H1 (cell line): ENCODE data around the gene NKAIN4. TPM values are rescaled to one million over a fixed set of nuclear protein-coding genes. Genes with fewer than 3 reads are reported as not detected.
A peak's percentile ranks its signal among the peaks of the same experiment; 100 is the strongest.

ENCODE experiments used
- CTCF ChIA-PET: fragments of 300-600 bp; sonication (Branson Sonifier 250); formaldehyde crosslinking; loops from one replicate; lab custom pipeline; 2021; ENCODE audit not compliant: partially characterized antibody; lab: Charles Lee
- POLR2A ChIA-PET: fragments of 300-600 bp; sonication (Branson Sonifier 250); formaldehyde crosslinking; loops from one replicate; lab custom pipeline; 2021; ENCODE audit warnings: inconsistent platforms; ENCODE audit not compliant: partially characterized antibody; lab: Charles Lee
- DNase-seq, 2 experiments: peaks; one replicate each; pipeline versions ENCODE4 v3.0.0 to v3.0.0-alpha.2; 2010 to 2022; ENCODE audit warnings: low spot score in 2 of 2, low read depth in 1 of 2, mixed read lengths in 1 of 2
- FAIRE-seq: peaks from 2 replicates; lab custom pipeline; 2011; peaks lifted over from hg19 to GRCh38; lab: Jason Lieb, UNC
- H2AFZ ChIP-seq: 2 replicates; pipeline ENCODE4 v1.8.1; 2012; ENCODE audit warnings: low read length, inconsistent platforms
- H2AK5ac ChIP-seq: 2 replicates; pipeline ENCODE4 v1.6.1; 2013; ENCODE audit warnings: low read depth, low read length
- H2BK120ac ChIP-seq: replicated peaks from 2 replicates; pipeline ENCODE3; 2013; ENCODE audit warnings: low read depth, low read length, inconsistent platforms
- H2BK12ac ChIP-seq: 2 replicates; pipeline ENCODE4 v1.6.1; 2013; ENCODE audit warnings: low read depth, low read length
- H2BK15ac ChIP-seq: 2 replicates; pipeline ENCODE4 v1.6.1; 2013; ENCODE audit warnings: low read length
- H2BK20ac ChIP-seq: 2 replicates; pipeline ENCODE4 v1.6.1; 2013; ENCODE audit warnings: low read length
- H2BK5ac ChIP-seq: 2 replicates; pipeline ENCODE4 v1.6.1; 2013; ENCODE audit warnings: low read depth, low read length
- H3K14ac ChIP-seq: 2 replicates; pipeline ENCODE4 v1.6.1; 2013; ENCODE audit warnings: inconsistent platforms; ENCODE audit not compliant: insufficient read length
- H3K18ac ChIP-seq: 2 replicates; pipeline ENCODE4 v1.6.1; 2013; ENCODE audit warnings: low read length; ENCODE audit errors: extremely low read depth
- H3K23ac ChIP-seq: 2 replicates; pipeline ENCODE4 v1.6.1; 2013; ENCODE audit warnings: inconsistent platforms; ENCODE audit not compliant: insufficient read length
- H3K23me2 ChIP-seq: 2 replicates; pipeline ENCODE4 v1.6.1; 2013; ENCODE audit warnings: low read depth, low read length
- H3K27ac ChIP-seq: 2 replicates; pipeline ENCODE4 v1.6.1; 2011; ENCODE audit warnings: low read depth, low read length, inconsistent platforms
- H3K27me3 ChIP-seq, 4 experiments: replicated peaks in 1 of 4; 1 replicate in 1 of 4; 2 replicates in 3 of 4; pipeline versions ENCODE4 v1.6.1 to v1.8.1; 2011 to 2013; ENCODE audit warnings: low read length in 3 of 4, mild to moderate bottlenecking in 3 of 4, inconsistent platforms in 2 of 4, mixed read lengths in 2 of 4, moderate library complexity in 1 of 4; ENCODE audit not compliant: control insufficient read depth in 3 of 4, insufficient read depth in 3 of 4; ENCODE audit errors: extremely low read depth in 1 of 4
- H3K36me3 ChIP-seq, 4 experiments: 2 replicates each; pipeline versions ENCODE4 v1.6.1 to v1.8.1; 2011 to 2013; ENCODE audit warnings: mild to moderate bottlenecking in 4 of 4, low read length in 3 of 4, moderate library complexity in 2 of 4, control low read depth in 1 of 4, inconsistent platforms in 1 of 4; ENCODE audit not compliant: insufficient read depth in 4 of 4, control insufficient read depth in 2 of 4
- H3K4ac ChIP-seq: replicated peaks from 2 replicates; pipeline ENCODE3; 2013; ENCODE audit warnings: low read length, low read depth, mixed read lengths, inconsistent platforms; ENCODE audit not compliant: insufficient read length
- H3K4me1 ChIP-seq, 4 experiments: replicated peaks in 1 of 4; 1 replicate in 1 of 4; 2 replicates in 3 of 4; pipeline versions ENCODE4 v1.6.1 to v1.8.1; 2011 to 2013; ENCODE audit warnings: low read length in 3 of 4, inconsistent platforms in 2 of 4, mixed read lengths in 1 of 4; ENCODE audit not compliant: insufficient read depth in 4 of 4, control insufficient read depth in 3 of 4
- H3K4me2 ChIP-seq, 2 experiments: 2 replicates each; pipeline versions ENCODE4 v1.6.1 to v1.8.1; 2011 to 2013; ENCODE audit warnings: low read depth in 2 of 2, low read length in 2 of 2, control low read depth in 1 of 2, inconsistent platforms in 1 of 2, mild to moderate bottlenecking in 1 of 2; ENCODE audit not compliant: insufficient read depth in 1 of 2
- H3K4me3 ChIP-seq, 4 experiments: fragments of 200-600, 300-600 bp in 1 of 4; sonication (generic), shearing (Covaris generic), sonication (Bioruptor Twin) in 1 of 4; 2 replicates each; pipeline versions ENCODE4 v1.5.1 to v1.8.1; 2011 to 2016; ENCODE audit warnings: low read length in 4 of 4, low read depth in 3 of 4, control low read depth in 2 of 4, inconsistent platforms in 2 of 4, mild to moderate bottlenecking in 2 of 4, mixed read lengths in 1 of 4, moderate library complexity in 1 of 4; ENCODE audit not compliant: insufficient read depth in 2 of 4; ENCODE audit errors: extremely low read depth in 1 of 4
- H3K56ac ChIP-seq: replicated peaks from 2 replicates; pipeline ENCODE3; 2013; ENCODE audit warnings: low read depth, mild to moderate bottlenecking, mixed read lengths, low read length, inconsistent platforms; ENCODE audit not compliant: insufficient read length
- H3K79me1 ChIP-seq: 2 replicates; pipeline ENCODE4 v1.6.1; 2013; ENCODE audit warnings: low read depth, low read length, control low read depth
- H3K79me2 ChIP-seq, 2 experiments: 2 replicates each; pipeline versions ENCODE4 v1.6.1 to v1.8.1; 2012 to 2013; ENCODE audit warnings: low read length in 2 of 2, mild to moderate bottlenecking in 2 of 2, inconsistent platforms in 1 of 2; ENCODE audit not compliant: insufficient read depth in 2 of 2, control insufficient read depth in 1 of 2
- H3K9ac ChIP-seq, 4 experiments: replicated peaks in 1 of 4; 1 replicate in 1 of 4; 2 replicates in 3 of 4; pipeline versions ENCODE4 v1.6.1 to v1.8.1; 2011 to 2013; ENCODE audit warnings: low read depth in 3 of 4, low read length in 3 of 4, control low read depth in 2 of 4, mild to moderate bottlenecking in 2 of 4, moderate library complexity in 2 of 4, inconsistent platforms in 1 of 4; ENCODE audit errors: extremely low read depth in 1 of 4
- H3K9me3 ChIP-seq, 2 experiments: 2 replicates each; pipeline versions ENCODE4 v1.6.1 to v1.8.1; 2012 to 2013; ENCODE audit warnings: mild to moderate bottlenecking in 2 of 2, moderate library complexity in 2 of 2, control low read depth in 1 of 2, inconsistent platforms in 1 of 2, low read depth in 1 of 2, low read length in 1 of 2, mixed read lengths in 1 of 2; ENCODE audit not compliant: insufficient read depth in 2 of 2
- H4K20me1 ChIP-seq, 2 experiments: replicated peaks in 1 of 2; 2 replicates each; pipeline versions ENCODE3 to v1.8.1; 2011 to 2013; ENCODE audit warnings: inconsistent platforms in 2 of 2, low read length in 2 of 2, mild to moderate bottlenecking in 1 of 2; ENCODE audit not compliant: insufficient read depth in 2 of 2, control insufficient read depth in 1 of 2
- H4K5ac ChIP-seq: 2 replicates; pipeline ENCODE4 v1.6.1; 2013; ENCODE audit warnings: low read length, low read depth, mixed read lengths, inconsistent platforms; ENCODE audit not compliant: insufficient read length
- H4K8ac ChIP-seq: 2 replicates; pipeline ENCODE4 v1.8.0; 2013; ENCODE audit warnings: mild to moderate bottlenecking, moderate library complexity, low read length, inconsistent platforms; ENCODE audit not compliant: insufficient read depth; ENCODE audit errors: extremely low read depth
- H4K91ac ChIP-seq: replicated peaks from 2 replicates; pipeline ENCODE3; 2013; ENCODE audit warnings: low read length, mixed read lengths, inconsistent platforms; ENCODE audit not compliant: insufficient read length
- BCL11A ChIP-seq, 2 experiments: IDR thresholded peaks; one replicate each; pipeline ENCODE4 v1.6.1; 2011; ENCODE audit warnings: low read depth in 2 of 2, low read length in 2 of 2, mild to moderate bottlenecking in 2 of 2
- EGR1 ChIP-seq: IDR thresholded peaks from 2 replicates; pipeline ENCODE4 v1.6.1; 2011; ENCODE audit warnings: low read depth, low read length, borderline replicate concordance
- EZH2 ChIP-seq: fragments of 200-600 bp; sonication (generic); IDR thresholded peaks from 2 replicates; pipeline ENCODE4 v1.7.1; 2012; ENCODE audit warnings: low read depth, mild to moderate bottlenecking, moderate library complexity, low read length, inconsistent platforms; ENCODE audit not compliant: severe bottlenecking
- SIRT6 ChIP-seq: IDR thresholded peaks from one replicate; pipeline ENCODE4 v1.7.1; 2012; ENCODE audit warnings: low read length, inconsistent platforms
- WGBS, 2 experiments: shearing (Covaris generic) in 1 of 2; methylation state at CpG; one replicate each; pipeline versions ENCODE4 v1.1.6 to v1.1.7; 2013 to 2015; ENCODE audit warnings: low lambda C conversion rate in 2 of 2, mixed read lengths in 2 of 2, inconsistent platforms in 1 of 2, low coverage in 1 of 2, missing lambda C conversion rate in 1 of 2; ENCODE audit not compliant: insufficient replicate concordance in 2 of 2, insufficient coverage in 1 of 2, insufficient read length in 1 of 2; ENCODE audit errors: extremely low coverage in 1 of 2, missing lambda C conversion rate in 1 of 2; 5-methylcytosine and 5-hydroxymethylcytosine counted together
- polyA plus RNA-seq, 7 experiments: library from polyadenylated mRNA; depleted of rRNA in 3 of 7; stranded (reverse) in 5 of 7; unstranded in 2 of 7; fragments of >200 nt in 5 of 7; fragments of 200-250 nt in 2 of 7; gene quantifications; 1 replicate in 5 of 7; 2 replicates in 1 of 7; 4 replicates in 1 of 7; pipeline versions ENCODE4 v1.2.1 to v1.2.3, GENCODE V29; 2011 to 2013; ENCODE audit warnings: missing spikeins in 2 of 7, mixed read lengths in 2 of 7
- total RNA-seq: library from RNA; stranded (reverse); fragmentation: NEBNext Ultra II Directional; extraction: Animal tissue kit (Norgen Biotek cat#: 25700); gene quantifications from 2 replicates; pipeline ENCODE4 v1.2.1, GENCODE V29; 2021

Gene NKAIN4
- total and polyA plus RNA-seq, 2 of the 8 experiments (the other 6 are each of a cell fraction or from before 2014, with no cell fraction given), result 6.9 to 17.0 TPM

- no peak overlapping the region for H4K5ac ChIP-seq
- no peak overlapping the region; a peak in 1 of 7 replicates for H3K9ac ChIP-seq
- no peak overlapping the region for H3K4ac ChIP-seq
- no peak overlapping the region for H3K4me3 ChIP-seq
- WGBS, 2 experiments, result 81% methylated on average over 7 of the region's 7 CpGs; no CpG with 5 or more reads in 1 of the 2 experiments
- no peak overlapping the region for H3K18ac ChIP-seq
- POLR2A ChIA-PET, result interaction anchor here (1.1 to 3.3 kb wide), 6 partner anchors 10 to 62 kb away, joined by 3 to 14 read pairs (median 6); partner anchors contain the start of gene BIRC7
- no peaks in the 10 kb centered on the region for H3K36me3 ChIP-seq
- peak overlapping the region; percentile 68; the same call in 1 of the 2 replicates for H2BK12ac ChIP-seq
- H3K4me2 ChIP-seq, result no peak overlapping the region
- H2AK5ac ChIP-seq, result peak overlapping the region; percentile 82; the same call in 1 of the 2 replicates
- H2BK5ac ChIP-seq, result 0 out of 2 replicates have a peak overlapping the region, but pooled peaks have one; percentile 24
- H2AFZ ChIP-seq, result no peak overlapping the region
- peaks cover 2% of the 10 kb centered on the region; the same call in 1 of the 2 replicates for H3K23me2 ChIP-seq
- DNase-seq (no peak), FAIRE-seq (no peak)
- H2BK20ac ChIP-seq, result no peak overlapping the region
- H4K8ac ChIP-seq, result no peak overlapping the region; the same call in 1 of the 2 replicates
- CTCF ChIA-PET, result interaction anchor here (0.8 to 5.3 kb wide), 24 partner anchors 11 to 385 kb away, joined by 3 to 199 read pairs (median 26); partner anchors contain the start of genes ARFGAP1, BIRC7, COL20A1 and NKAIN4
- no peak overlapping the region for H3K14ac ChIP-seq
- no peaks in the 10 kb centered on the region for H3K79me2 ChIP-seq
- H3K27ac ChIP-seq, result no peak overlapping the region
- peaks cover 7 to 19% (median 11%) of the 10 kb centered on the region in 4 experiments for H3K4me1 ChIP-seq
- no peak overlapping the region for H3K56ac ChIP-seq
- H2BK15ac ChIP-seq, result no peak overlapping the region
- peaks cover 0 to 3% (median 0%) of the 10 kb centered on the region in 4 experiments; a peak in 2 of 7 replicates for H3K27me3 ChIP-seq
- no peak overlapping the region for H4K91ac ChIP-seq
- no peak overlapping the region for H3K23ac ChIP-seq
- H3K9me3 ChIP-seq, result no peaks in the 10 kb centered on the region
- H3K79me1 ChIP-seq, result no peaks in the 10 kb centered on the region
- H2BK120ac ChIP-seq, result no peak overlapping the region
- peaks cover 0 to 3% of the 10 kb centered on the region in 2 experiments for H4K20me1 ChIP-seq
- TF ChIP-seq EGR1 (no peak), EZH2 (no peak), BCL11A (IDR thresholded peaks at IDR 0.05; ENCODE audit: low read depth in 2 of 2, low read length in 2 of 2) (no peak), SIRT6 (no peak)
These were observed 29.2 kb downstream of the NKAIN4 start for GRCh38 chr20:63225082-63225454.
